Measurements from ENCODE around the gene SLC25A27. TPM values are rescaled to one million over a fixed set of nuclear protein-coding genes. Genes with fewer than 3 reads are reported as not detected.

Gene SLC25A27
- total RNA-seq, 5 donors from 2014 or later (not counting 1 experiment from before 2014, with no cell fraction given), result 0.23 to 2.4 (median 0.85) TPM

DNA sequence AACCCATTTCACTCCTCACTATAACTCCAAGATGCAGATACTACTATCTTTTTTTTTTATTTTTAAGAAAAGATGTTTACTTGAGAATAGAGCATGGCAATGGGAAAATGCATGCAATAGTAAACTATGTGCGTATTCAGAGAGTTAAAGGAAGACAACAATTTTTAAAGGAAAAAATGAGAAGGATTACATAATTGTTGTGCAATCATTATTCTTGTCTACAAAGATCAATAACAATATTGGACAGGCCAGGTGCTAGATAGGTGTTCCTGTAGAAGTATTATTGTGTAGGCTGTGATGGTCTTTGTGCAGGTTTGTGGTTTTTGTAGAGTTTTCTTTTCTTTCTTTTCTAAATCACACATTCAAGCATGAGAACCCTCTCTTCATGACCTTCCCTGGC, 20.7 kb upstream of the SLC25A27 start:
- Mint-ChIP-seq H3K27ac (no peak overlapping the region), H3K4me1 (no peaks in the 10 kb centered on the region), H3K27me3 (peaks cover 0 to 8% of the 10 kb centered on the region in 2 donors), H3K36me3 (no peaks in the 10 kb centered on the region), H3K4me3 (no peak overlapping the region), H3K9me3 (no peaks in the 10 kb centered on the region)
- no peaks in the 10 kb centered on the region for H3K36me3 ChIP-seq (ENCODE audit: control insufficient read depth in 2 of 2, extremely low read depth in 1 of 2, insufficient read depth in 1 of 2, low read length in 1 of 2)
- no peaks in the 10 kb centered on the region for H3K9me3 ChIP-seq
- DNase-seq, result no peak
- POLR2A ChIA-PET, result no interaction called here
- H3K27me3 ChIP-seq (replicated peaks in 1 of 2; ENCODE audit: control insufficient read depth in 2 of 2, extremely low read depth in 1 of 2, insufficient read depth in 2 of 2, low read length in 1 of 2), result no peaks in the 10 kb centered on the region
- H3K27ac ChIP-seq (ENCODE audit: low read length), result no peak overlapping the region
- CTCF ChIA-PET, result no interaction called here
- no CpG with 5 or more reads among the region's 1 CpG for WGBS (ENCODE audit: insufficient coverage)
- no peaks in the 10 kb centered on the region for H3K4me1 ChIP-seq (ENCODE audit: control insufficient read depth in 1 of 2, extremely low read depth in 1 of 2, insufficient read depth in 2 of 2, low read length in 2 of 2)
- ATAC-seq (replicated peaks in 1 of 4), result no peak
- no peak overlapping the region for H3K4me3 ChIP-seq (ENCODE audit: control insufficient read depth in 1 of 2, extremely low read depth in 1 of 2, low read length in 1 of 2)

- no peaks in the 10 kb centered on the region for H3K9me3 Mint-ChIP-seq
- Histone ChIP-seq H3K4me3 (ENCODE audit: control insufficient read depth in 1 of 2, extremely low read depth in 1 of 2, low read length in 1 of 2) (no peak overlapping the region), H3K36me3 (ENCODE audit: control insufficient read depth in 2 of 2, extremely low read depth in 1 of 2, insufficient read depth in 1 of 2, low read length in 1 of 2) (no peaks in the 10 kb centered on the region), H3K27ac (ENCODE audit: low read length) (no peak overlapping the region), H3K9me3 (no peaks in the 10 kb centered on the region), H3K4me1 (ENCODE audit: control insufficient read depth in 1 of 2, extremely low read depth in 1 of 2, insufficient read depth in 2 of 2, low read length in 2 of 2) (no peaks in the 10 kb centered on the region), H3K27me3 (replicated peaks in 1 of 2; ENCODE audit: control insufficient read depth in 2 of 2, extremely low read depth in 1 of 2, insufficient read depth in 2 of 2, low read length in 1 of 2) (no peaks in the 10 kb centered on the region)
- ChIA-PET POLR2A (no interaction called here), CTCF (no interaction called here)
- H3K27ac Mint-ChIP-seq, result no peak overlapping the region
- no peak for ATAC-seq (replicated peaks in 1 of 4)
- no peak overlapping the region for H3K4me3 Mint-ChIP-seq
- no peaks in the 10 kb centered on the region for H3K4me1 Mint-ChIP-seq
- H3K36me3 Mint-ChIP-seq, result no peaks in the 10 kb centered on the region
- H3K27me3 Mint-ChIP-seq, result peaks cover 9 to 21% of the 10 kb centered on the region in 2 donors
- WGBS (ENCODE audit: insufficient coverage), result 98% methylated on average over 3 of the region's 6 CpGs
- DNase-seq, result no peak
Observed at GRCh38 chr6:46635462-46635861, 17.3 kb upstream of the SLC25A27 start.

DNA sequence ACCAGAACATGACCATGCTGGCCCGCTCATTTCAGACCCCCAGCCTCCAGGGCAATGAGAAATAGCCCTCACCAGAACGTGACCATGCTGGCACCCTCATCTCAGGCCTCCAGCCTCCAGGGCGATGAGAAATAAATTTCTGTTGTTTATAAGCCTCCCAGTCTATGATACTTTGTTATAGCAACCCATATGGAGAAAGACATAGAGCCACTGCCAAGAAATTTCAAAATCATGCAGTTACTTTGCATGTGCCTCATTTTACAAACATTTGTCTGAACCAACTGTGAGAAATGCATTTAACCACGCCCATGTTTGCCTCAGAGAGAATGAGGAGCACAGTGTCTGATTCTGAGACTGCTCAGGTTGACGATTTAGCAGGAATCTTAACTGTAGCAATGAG, 15.6 kb upstream of the SLC25A27 start:
- no peak overlapping the region for H3K4me3 ChIP-seq (ENCODE audit: control insufficient read depth in 1 of 2, extremely low read depth in 1 of 2, low read length in 1 of 2)
- H3K4me3 Mint-ChIP-seq, result no peak overlapping the region
- no peaks in the 10 kb centered on the region for H3K9me3 ChIP-seq
- peaks cover 11 to 21% of the 10 kb centered on the region in 2 donors for H3K27me3 Mint-ChIP-seq
- H3K4me1 Mint-ChIP-seq, result no peaks in the 10 kb centered on the region
- no peaks in the 10 kb centered on the region for H3K36me3 ChIP-seq (ENCODE audit: control insufficient read depth in 2 of 2, extremely low read depth in 1 of 2, insufficient read depth in 1 of 2, low read length in 1 of 2)
- H3K27me3 ChIP-seq (replicated peaks in 1 of 2; ENCODE audit: control insufficient read depth in 2 of 2, extremely low read depth in 1 of 2, insufficient read depth in 2 of 2, low read length in 1 of 2), result no peaks in the 10 kb centered on the region
- no peaks in the 10 kb centered on the region for H3K4me1 ChIP-seq (ENCODE audit: control insufficient read depth in 1 of 2, extremely low read depth in 1 of 2, insufficient read depth in 2 of 2, low read length in 2 of 2)
- no peak for DNase-seq
- no peak overlapping the region for H3K27ac ChIP-seq (ENCODE audit: low read length)
- H3K36me3 Mint-ChIP-seq, result no peaks in the 10 kb centered on the region
- ChIA-PET POLR2A (no interaction called here), CTCF (no interaction called here)
- no peak overlapping the region for H3K27ac Mint-ChIP-seq
- H3K9me3 Mint-ChIP-seq, result no peaks in the 10 kb centered on the region
- 60% methylated on average over 1 of the region's 5 CpGs for WGBS (ENCODE audit: insufficient coverage)
- ATAC-seq (replicated peaks in 1 of 4), result no peak

DNA sequence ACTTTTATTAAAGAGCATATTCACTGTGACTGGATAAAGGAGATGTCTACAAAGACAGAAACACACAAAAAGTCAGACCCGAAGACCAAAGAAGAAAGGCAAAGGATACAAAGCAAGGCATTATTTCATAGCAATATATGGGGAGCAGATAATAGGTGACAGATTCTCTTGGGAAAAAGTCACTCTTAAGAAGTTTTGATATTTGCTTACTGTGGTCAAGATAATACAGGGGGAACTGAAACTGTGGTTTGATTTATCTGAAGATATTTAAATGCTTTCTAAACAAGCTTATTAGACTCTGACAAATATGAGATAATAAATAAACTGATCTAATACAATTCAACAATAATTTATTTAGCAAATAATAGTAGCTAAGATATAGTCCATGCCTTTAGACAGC, 14.8 kb upstream of the SLC25A27 start:
- no peaks in the 10 kb centered on the region for H3K9me3 Mint-ChIP-seq
- no peaks in the 10 kb centered on the region for H3K4me1 Mint-ChIP-seq
- POLR2A ChIA-PET, result no interaction called here
- Histone ChIP-seq H3K9me3 (no peaks in the 10 kb centered on the region), H3K4me3 (ENCODE audit: control insufficient read depth in 1 of 2, extremely low read depth in 1 of 2, low read length in 1 of 2) (no peak overlapping the region), H3K27ac (ENCODE audit: low read length) (no peak overlapping the region), H3K4me1 (ENCODE audit: control insufficient read depth in 1 of 2, extremely low read depth in 1 of 2, insufficient read depth in 2 of 2, low read length in 2 of 2) (no peaks in the 10 kb centered on the region), H3K36me3 (ENCODE audit: control insufficient read depth in 2 of 2, extremely low read depth in 1 of 2, insufficient read depth in 1 of 2, low read length in 1 of 2) (no peaks in the 10 kb centered on the region), H3K27me3 (replicated peaks in 1 of 2; ENCODE audit: control insufficient read depth in 2 of 2, extremely low read depth in 1 of 2, insufficient read depth in 2 of 2, low read length in 1 of 2) (no peaks in the 10 kb centered on the region)
- H3K27ac Mint-ChIP-seq, result no peak overlapping the region
- ATAC-seq (replicated peaks in 1 of 4), result no peak
- H3K27me3 Mint-ChIP-seq, result peaks cover 14 to 24% of the 10 kb centered on the region in 2 donors
- WGBS (ENCODE audit: insufficient coverage), result no CpG with 5 or more reads among the region's 1 CpG
- no peaks in the 10 kb centered on the region for H3K36me3 Mint-ChIP-seq
- no peak for DNase-seq
- H3K4me3 Mint-ChIP-seq, result no peak overlapping the region
- CTCF ChIA-PET, result no interaction called here

- no peak for DNase-seq
- H3K4me1 ChIP-seq (ENCODE audit: control insufficient read depth in 1 of 2, extremely low read depth in 1 of 2, insufficient read depth in 2 of 2, low read length in 2 of 2), result no peaks in the 10 kb centered on the region
- WGBS (ENCODE audit: insufficient coverage), result 60% methylated on average over 1 of the region's 2 CpGs
- no peaks in the 10 kb centered on the region for H3K9me3 ChIP-seq
- Mint-ChIP-seq H3K4me3 (no peak overlapping the region), H3K9me3 (no peaks in the 10 kb centered on the region), H3K27me3 (peaks cover 15 to 26% of the 10 kb centered on the region in 2 donors), H3K4me1 (no peaks in the 10 kb centered on the region), H3K27ac (no peak overlapping the region), H3K36me3 (no peaks in the 10 kb centered on the region)
- no peak for ATAC-seq (replicated peaks in 1 of 4)
- no peak overlapping the region for H3K27ac ChIP-seq (ENCODE audit: low read length)
- CTCF ChIA-PET, result no interaction called here
- H3K36me3 ChIP-seq (ENCODE audit: control insufficient read depth in 2 of 2, extremely low read depth in 1 of 2, insufficient read depth in 1 of 2, low read length in 1 of 2), result no peaks in the 10 kb centered on the region
- POLR2A ChIA-PET, result no interaction called here
- no peak overlapping the region for H3K4me3 ChIP-seq (ENCODE audit: control insufficient read depth in 1 of 2, extremely low read depth in 1 of 2, low read length in 1 of 2)
- H3K27me3 ChIP-seq (replicated peaks in 1 of 2; ENCODE audit: control insufficient read depth in 2 of 2, extremely low read depth in 1 of 2, insufficient read depth in 2 of 2, low read length in 1 of 2), result no peaks in the 10 kb centered on the region
Observed at GRCh38 chr6:46638650-46639049, 14.1 kb upstream of the SLC25A27 start.

DNA sequence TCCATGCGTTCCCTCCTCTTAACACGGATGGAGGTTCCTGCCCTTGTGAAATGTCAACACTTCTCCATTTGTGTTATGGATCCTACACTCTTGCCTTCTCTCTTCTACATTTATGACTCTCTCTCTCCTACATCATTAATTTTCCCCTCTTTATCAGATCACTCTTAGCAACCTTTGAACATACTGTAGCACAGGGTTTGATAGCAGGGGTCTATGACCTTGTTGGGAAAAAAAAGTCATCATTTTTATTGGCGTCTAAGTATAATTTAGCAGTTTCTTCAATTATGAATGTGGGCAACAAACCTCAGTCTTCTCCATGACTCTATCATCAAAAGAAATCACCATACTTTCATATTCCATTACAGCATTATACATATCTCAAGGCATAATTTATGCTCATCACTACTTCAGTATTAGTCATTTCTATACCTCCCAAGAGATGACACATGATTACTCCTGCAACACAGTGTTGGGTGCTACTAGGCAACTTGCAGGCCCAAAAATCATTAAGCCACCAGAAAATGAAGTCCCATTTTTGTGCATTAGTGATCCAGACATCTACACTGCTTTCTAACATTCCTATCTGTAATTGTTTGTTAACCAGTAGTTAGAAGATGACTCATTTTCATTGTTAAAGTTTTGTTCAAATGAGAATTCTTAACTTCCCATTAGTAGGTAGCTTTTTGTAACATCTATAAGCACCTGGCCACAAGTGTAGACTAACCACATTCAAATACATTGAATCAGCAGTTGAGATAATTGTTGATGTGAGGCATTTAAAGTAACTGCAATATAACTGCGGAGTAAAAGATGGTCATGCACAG, 9.6 kb upstream of the SLC25A27 start:
- POLR2A ChIA-PET, result no interaction called here
- DNase-seq, result no peak

More for the DNA sequence above, 9.6 kb upstream of the SLC25A27 start:
- Mint-ChIP-seq H3K36me3 (no peaks in the 10 kb centered on the region), H3K4me3 (no peak overlapping the region), H3K9me3 (peaks cover 0 to 3% (median 0%) of the 10 kb centered on the region in 3 donors), H3K27me3 (peaks cover 11 to 16% of the 10 kb centered on the region in 2 donors), H3K4me1 (no peaks in the 10 kb centered on the region), H3K27ac (no peak overlapping the region)
- Histone ChIP-seq H3K4me3 (ENCODE audit: control insufficient read depth in 1 of 2, extremely low read depth in 1 of 2, low read length in 1 of 2) (no peak overlapping the region), H3K27me3 (replicated peaks in 1 of 2; ENCODE audit: control insufficient read depth in 2 of 2, extremely low read depth in 1 of 2, insufficient read depth in 2 of 2, low read length in 1 of 2) (no peaks in the 10 kb centered on the region), H3K27ac (ENCODE audit: low read length) (no peak overlapping the region), H3K4me1 (ENCODE audit: control insufficient read depth in 1 of 2, extremely low read depth in 1 of 2, insufficient read depth in 2 of 2, low read length in 2 of 2) (no peaks in the 10 kb centered on the region), H3K9me3 (no peaks in the 10 kb centered on the region), H3K36me3 (ENCODE audit: control insufficient read depth in 2 of 2, extremely low read depth in 1 of 2, insufficient read depth in 1 of 2, low read length in 1 of 2) (no peaks in the 10 kb centered on the region)
- no peak for ATAC-seq (replicated peaks in 1 of 4)
- 83% methylated on average over 3 of the region's 4 CpGs for WGBS (ENCODE audit: insufficient coverage)
- CTCF ChIA-PET, result no interaction called here
